ENCODE results near the gene OR10G2.

- TF ChIP-seq CTCF (IDR thresholded peaks at IDR 0.05) (no peak), POLR2A (IDR thresholded peaks at IDR 0.05) (no peak)
Measured at GRCh38 chr14:21656980-21657379, 22.2 kb upstream of the OR10G2 start.

Data from vagina (tissue), 2 donors.